Stimulated activated CD4-positive, alpha-beta T cell treated with anti-CD3 and anti-CD28 coated beads, Interleukin-2, amount 100 ng/mL, for 24 hours (primary cell): Measurements from ENCODE around the gene LAG3.
"Not testable (repeated sequence)": the region's sequence is repeated elsewhere in the genome, so short reads cannot be mapped to it uniquely, and the experiment has no call there.

Experiments
- DNase-seq, 2 donors: peaks; one replicate each; pipeline ENCODE4 v3.0.0-alpha.2; 2020

LAG3 gene

GRCh38 chr12:6772331-6772695 is at the start of gene LAG3:
Gene LAG3, plus strand, starts transcription at chr12:6772520. Its CDS starts 333 bp downstream, at chr12:6772853.
- peak; percentile 62 to 78 for DNase-seq

GRCh38 chr12:6722863-6723262 is 49.5 kb upstream of the LAG3 start:
- no peak for DNase-seq

GRCh38 chr12:6723607-6724408 is 48.5 kb upstream of the LAG3 start, which contains the start of gene COPS7A:
Gene COPS7A, plus strand, starts transcription at chr12:6724046. Its CDS starts 611 bp downstream, at chr12:6724657.
- DNase-seq = peak; percentile 97 to 98

GRCh38 chr12:6724409-6724797 is 47.9 kb upstream of the LAG3 start:
- DNase-seq = peak; percentile 37 to 39

- no peak for DNase-seq
Measured at GRCh38 chr12:6725350-6725749, 47.0 kb upstream of the LAG3 start.

- DNase-seq = no peak
Measured at GRCh38 chr12:6729186-6729585, 43.1 kb upstream of the LAG3 start.

- DNase-seq = no peak
Measured at GRCh38 chr12:6730169-6730568, 42.2 kb upstream of the LAG3 start.

- no peak for DNase-seq
Measured at GRCh38 chr12:6734506-6735387, 37.6 kb upstream of the LAG3 start.

GRCh38 chr12:6735448-6736191 is 36.7 kb upstream of the LAG3 start:
- DNase-seq = peak; percentile 33 to 46

- no peak for DNase-seq
Measured at GRCh38 chr12:6736754-6737153, 35.6 kb upstream of the LAG3 start.

GRCh38 chr12:6742080-6742479 is 30.2 kb upstream of the LAG3 start:
- not testable (repeated sequence) for DNase-seq

- no peak for DNase-seq
Measured at GRCh38 chr12:6742834-6743233, 29.5 kb upstream of the LAG3 start.

GRCh38 chr12:6743300-6743699 is 29.0 kb upstream of the LAG3 start:
- DNase-seq = not testable (repeated sequence)

- DNase-seq = no peak
Measured at GRCh38 chr12:6745741-6746525, 26.4 kb upstream of the LAG3 start.

- no peak for DNase-seq
Measured at GRCh38 chr12:6747216-6747615, 25.1 kb upstream of the LAG3 start.

- DNase-seq = no peak
Measured at GRCh38 chr12:6748761-6749160, 23.6 kb upstream of the LAG3 start.

GRCh38 chr12:6750506-6750905 is 21.8 kb upstream of the LAG3 start:
- DNase-seq = no peak

GRCh38 chr12:6751767-6752166 is 20.6 kb upstream of the LAG3 start:
- DNase-seq = no peak

GRCh38 chr12:6752167-6752920 is 20.0 kb upstream of the LAG3 start:
- peak; percentile 40 to 48 for DNase-seq

GRCh38 chr12:6752921-6753771 is 19.2 kb upstream of the LAG3 start, which contains the start of gene MLF2:
Gene MLF2, minus strand, starts transcription at chr12:6753141. Its CDS starts 807 bp downstream, at chr12:6752334.
- peak; percentile 98 to 99 for DNase-seq
